Vagina (tissue), 2 donors: ENCODE results near the gene ZNF74.

Experiments used
- CTCF ChIP-seq, 3 experiments: fragments of 450-650 bp in 2 of 3; fragments of 200-600 bp in 1 of 3; sonication (generic) in 1 of 3; IDR thresholded peaks; one replicate each; pipeline ENCODE4 v1.5.1; 2017 to 2019; ENCODE audit warnings: antibody characterized with exemption in 3 of 3, mild to moderate bottlenecking in 2 of 3, moderate library complexity in 2 of 3
- POLR2A ChIP-seq, 2 donors: fragments of 450-650 bp; IDR thresholded peaks; one replicate each; pipeline ENCODE4 v1.6.1; 2017; ENCODE audit warnings: antibody characterized with exemption in 2 of 2, mild to moderate bottlenecking in 2 of 2, moderate library complexity in 2 of 2
- POLR2AphosphoS5 ChIP-seq, 2 donors: sonication (generic); formaldehyde crosslinking; IDR thresholded peaks; one replicate each; pipeline ENCODE4 v1.9.0; 2017; ENCODE audit warnings: antibody characterized with exemption in 2 of 2, mild to moderate bottlenecking in 2 of 2, low read depth in 1 of 2; ENCODE audit not compliant: insufficient read depth in 1 of 2

DNA sequence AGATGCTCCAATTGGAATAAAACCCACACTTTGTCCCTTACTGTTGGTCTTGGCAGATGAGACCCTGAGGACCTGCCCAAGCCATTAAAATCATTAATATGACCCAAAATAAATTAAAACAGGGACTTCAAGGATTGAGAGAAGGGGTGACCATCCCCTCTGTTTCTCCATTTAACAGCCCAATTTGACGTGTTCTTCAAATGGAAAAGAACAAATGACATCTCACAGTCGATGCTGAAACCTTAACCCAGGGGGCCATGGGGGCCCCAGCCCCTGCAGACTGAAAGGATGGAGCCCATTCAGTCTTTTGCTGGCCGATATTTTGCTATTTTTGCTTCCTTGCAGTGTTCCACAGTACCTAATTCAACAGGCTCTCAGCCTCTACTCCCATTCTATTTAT lies 20.5 kb downstream of the ZNF74 start:
- TF ChIP-seq CTCF (IDR thresholded peaks at IDR 0.05) = no peak
- no peak for TF ChIP-seq POLR2AphosphoS5 (IDR thresholded peaks at IDR 0.05; ENCODE audit: insufficient read depth in 1 of 2, low read depth in 1 of 2)
- TF ChIP-seq POLR2A (IDR thresholded peaks at IDR 0.05) = no peak
